Measurements from ENCODE around the gene ANKRD33B.

DNA sequence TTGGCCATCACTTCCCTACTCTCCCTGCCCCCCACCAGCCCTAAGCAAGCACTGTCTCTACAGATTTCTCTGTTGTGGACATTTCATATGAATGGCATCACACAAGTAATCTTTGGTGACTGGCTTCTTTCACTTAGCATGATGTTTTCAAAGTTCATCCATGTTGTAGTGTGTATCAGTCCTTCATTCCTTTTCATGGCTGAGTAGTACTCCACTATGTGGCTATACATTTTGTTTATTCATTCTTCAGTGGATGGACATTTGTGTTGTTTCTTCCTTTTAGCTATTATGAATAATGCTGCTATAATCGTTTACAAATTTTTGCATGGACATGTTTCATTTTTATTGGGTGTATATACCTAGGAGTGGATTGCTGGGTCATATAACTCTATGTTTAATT is 113.1 kb downstream of the ANKRD33B start:
- TF ChIP-seq, protein P1, sequence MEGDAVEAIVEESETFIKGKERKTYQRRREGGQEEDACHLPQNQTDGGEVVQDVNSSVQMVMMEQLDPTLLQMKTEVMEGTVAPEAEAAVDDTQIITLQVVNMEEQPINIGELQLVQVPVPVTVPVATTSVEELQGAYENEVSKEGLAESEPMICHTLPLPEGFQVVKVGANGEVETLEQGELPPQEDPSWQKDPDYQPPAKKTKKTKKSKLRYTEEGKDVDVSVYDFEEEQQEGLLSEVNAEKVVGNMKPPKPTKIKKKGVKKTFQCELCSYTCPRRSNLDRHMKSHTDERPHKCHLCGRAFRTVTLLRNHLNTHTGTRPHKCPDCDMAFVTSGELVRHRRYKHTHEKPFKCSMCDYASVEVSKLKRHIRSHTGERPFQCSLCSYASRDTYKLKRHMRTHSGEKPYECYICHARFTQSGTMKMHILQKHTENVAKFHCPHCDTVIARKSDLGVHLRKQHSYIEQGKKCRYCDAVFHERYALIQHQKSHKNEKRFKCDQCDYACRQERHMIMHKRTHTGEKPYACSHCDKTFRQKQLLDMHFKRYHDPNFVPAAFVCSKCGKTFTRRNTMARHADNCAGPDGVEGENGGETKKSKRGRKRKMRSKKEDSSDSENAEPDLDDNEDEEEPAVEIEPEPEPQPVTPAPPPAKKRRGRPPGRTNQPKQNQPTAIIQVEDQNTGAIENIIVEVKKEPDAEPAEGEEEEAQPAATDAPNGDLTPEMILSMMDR (IDR thresholded peaks at IDR 0.05; ENCODE audit: low read length): no peak
- no peak for TF ChIP-seq EZH2phosphoT487 (IDR thresholded peaks at IDR 0.05; ENCODE audit: low read length)

All from MM.1S (cell line).